ENCODE results near the gene MT1M. TPM values are rescaled to one million over a fixed set of nuclear protein-coding genes. Genes with fewer than 3 reads are reported as not detected.

Gene MT1M
- total and polyA plus RNA-seq, 2 of the 8 experiments (the other 6 are each of a cell fraction or from before 2014, with no cell fraction given), result 2.1 TPM; not detected in 1

- no peak for DNase-seq (ENCODE audit: low read depth in 1 of 2, low spot score in 2 of 2)
- no peak for FAIRE-seq
- TF ChIP-seq CBX8 (IDR thresholded peaks at IDR 0.05; ENCODE audit: borderline replicate concordance, low read depth, low read length) (no peak), NRF1 (IDR thresholded peaks at IDR 0.05; ENCODE audit: low read depth, low read length) (no peak), FOSL1 (IDR thresholded peaks at IDR 0.05; ENCODE audit: insufficient read depth, low read depth, low read length) (no peak), ASH2L (IDR thresholded peaks at IDR 0.05; ENCODE audit: low read length) (no peak), TBP (IDR thresholded peaks at IDR 0.05; ENCODE audit: low read depth, low read length) (no peak), HDAC6 (IDR thresholded peaks at IDR 0.05; ENCODE audit: low read depth, low read length) (no peak), RBBP5 (IDR thresholded peaks at IDR 0.05; ENCODE audit: borderline replicate concordance, low read depth, low read length) (no peak), EZH2 (IDR thresholded peaks at IDR 0.05; ENCODE audit: low read depth, low read length, severe bottlenecking) (no peak), ZNF274 (IDR thresholded peaks at IDR 0.05; ENCODE audit: borderline replicate concordance, extremely low read depth, low read length) (no peak), BACH1 (IDR thresholded peaks at IDR 0.05; ENCODE audit: low read length) (no peak), CHD2 (IDR thresholded peaks at IDR 0.05; ENCODE audit: low read length) (no peak), TAF7 (optimal IDR thresholded peaks at IDR 0.05; ENCODE audit: borderline replicate concordance, low read depth, low read length) (no peak), TAF1 (IDR thresholded peaks at IDR 0.05; ENCODE audit: low read depth, low read length) (no peak), BCL11A (IDR thresholded peaks at IDR 0.05; ENCODE audit: low read depth in 2 of 2, low read length in 2 of 2) (no peak), SIN3A (conservative IDR thresholded peaks at IDR 0.05 in 1 of 2, IDR thresholded peaks at IDR 0.05 in 1 of 2; ENCODE audit: low read depth in 1 of 2, low read length in 2 of 2) (no peak)
Measured at GRCh38 chr16:56645311-56645710, 12.9 kb downstream of the MT1M start.

More at GRCh38 chr16:56645311-56645710, 12.9 kb downstream of the MT1M start:
- no peak overlapping the region for H2AK5ac ChIP-seq (ENCODE audit: low read depth, low read length)
- H2BK12ac ChIP-seq (ENCODE audit: low read depth, low read length), result no peak overlapping the region
- H3K4me1 ChIP-seq (replicated peaks in 1 of 4; ENCODE audit: control insufficient read depth in 3 of 4, insufficient read depth in 4 of 4, low read length in 3 of 4), result peaks cover 0 to 18% (median 7%) of the 10 kb centered on the region in 4 experiments; a peak in 6 of 7 replicates
- no peak overlapping the region for H2BK120ac ChIP-seq (replicated peaks; ENCODE audit: low read depth, low read length)
- no peak overlapping the region for H3K23ac ChIP-seq (ENCODE audit: insufficient read length)
- H4K91ac ChIP-seq (replicated peaks; ENCODE audit: insufficient read length, low read length), result no peak overlapping the region
- H3K14ac ChIP-seq (ENCODE audit: insufficient read length), result no peak overlapping the region
- H3K27me3 ChIP-seq (replicated peaks in 1 of 4; ENCODE audit: control insufficient read depth in 3 of 4, extremely low read depth in 1 of 4, insufficient read depth in 3 of 4, low read length in 3 of 4), result peaks cover 75 to 97% (median 92%) of the 10 kb centered on the region in 4 experiments
- no peak overlapping the region for H3K27ac ChIP-seq (ENCODE audit: low read depth, low read length)
- no peak overlapping the region for H2BK5ac ChIP-seq (ENCODE audit: low read depth, low read length)
- no peak overlapping the region for H3K9ac ChIP-seq (replicated peaks in 1 of 4; ENCODE audit: extremely low read depth in 1 of 4, low read depth in 3 of 4, low read length in 3 of 4)
- H3K56ac ChIP-seq (replicated peaks; ENCODE audit: insufficient read length, low read depth, low read length), result no peak overlapping the region
- H2AFZ ChIP-seq (ENCODE audit: low read length), result no peak overlapping the region
- ChIA-PET POLR2A (ENCODE audit: partially characterized antibody) (interaction anchor here (0.8 to 1.1 kb wide), 2 partner anchors 13 to 19 kb away, joined by 3 read pairs; no protein-coding TSS in a partner anchor), CTCF (ENCODE audit: partially characterized antibody) (interaction anchor here (1.4 to 3.1 kb wide), 2 partner anchors 32 to 43 kb away, joined by 5 to 29 read pairs; no protein-coding TSS in a partner anchor)
- H3K23me2 ChIP-seq (ENCODE audit: low read depth, low read length), result peaks cover 4% of the 10 kb centered on the region; the same call in 1 of the 2 replicates
- no peaks in the 10 kb centered on the region for H3K36me3 ChIP-seq (ENCODE audit: control insufficient read depth in 2 of 4, insufficient read depth in 4 of 4, low read length in 3 of 4)
- H4K8ac ChIP-seq (ENCODE audit: extremely low read depth, insufficient read depth, low read length), result no peak overlapping the region
- no peak overlapping the region for H3K4me3 ChIP-seq (ENCODE audit: extremely low read depth in 1 of 4, insufficient read depth in 2 of 4, low read depth in 3 of 4, low read length in 4 of 4)
- no peak overlapping the region for H4K5ac ChIP-seq (ENCODE audit: insufficient read length, low read depth, low read length)
- H3K4ac ChIP-seq (replicated peaks; ENCODE audit: insufficient read length, low read depth, low read length), result no peak overlapping the region
- peaks cover 4 to 17% of the 10 kb centered on the region in 2 experiments for H4K20me1 ChIP-seq (replicated peaks in 1 of 2; ENCODE audit: control insufficient read depth in 1 of 2, insufficient read depth in 2 of 2, low read length in 2 of 2)
- H2BK20ac ChIP-seq (ENCODE audit: low read length), result no peak overlapping the region
- WGBS, 2 experiments (ENCODE audit: extremely low coverage in 1 of 2, insufficient coverage in 1 of 2, insufficient read length in 1 of 2, insufficient replicate concordance in 2 of 2, low coverage in 1 of 2, low lambda C conversion rate in 2 of 2, missing lambda C conversion rate in 1 of 2), result 64% methylated on average over 1 of the region's 1 CpG; no CpG with 5 or more reads in 1 of the 2 experiments
- H3K79me2 ChIP-seq (ENCODE audit: control insufficient read depth in 1 of 2, insufficient read depth in 2 of 2, low read length in 2 of 2), result no peaks in the 10 kb centered on the region
- H2BK15ac ChIP-seq (ENCODE audit: low read length), result no peak overlapping the region
- H3K4me2 ChIP-seq (ENCODE audit: insufficient read depth in 1 of 2, low read depth in 2 of 2, low read length in 2 of 2), result no peak overlapping the region
- H3K18ac ChIP-seq (ENCODE audit: extremely low read depth, low read length), result no peak overlapping the region
- no peaks in the 10 kb centered on the region for H3K9me3 ChIP-seq (ENCODE audit: insufficient read depth in 2 of 2, low read depth in 1 of 2, low read length in 1 of 2)
- no peaks in the 10 kb centered on the region for H3K79me1 ChIP-seq (ENCODE audit: low read depth, low read length)

Data from H1 (cell line).